HepG2 (cell line): ENCODE data around the gene H1-8. TPM values are rescaled to one million over a fixed set of nuclear protein-coding genes. Genes with fewer than 3 reads are reported as not detected.

Source experiments
- ARID4A ChIP-seq: sonication (generic); formaldehyde crosslinking; IDR thresholded peaks from 2 replicates; pipeline ENCODE4 v1.5.0; 2020; ENCODE audit warnings: mild to moderate bottlenecking, missing genetic modification reagents, borderline replicate concordance
- ARNT2 ChIP-seq: sonication (generic); formaldehyde crosslinking; IDR thresholded peaks from 2 replicates; pipeline ENCODE4 v1.8.0; 2022; ENCODE audit warnings: mild to moderate bottlenecking, low read depth, missing genetic modification reagents, moderate library complexity
- JUN ChIP-seq: sonication (generic); formaldehyde crosslinking; IDR thresholded peaks from 2 replicates; pipeline ENCODE4 v1.4.0; 2020; ENCODE audit warnings: mild to moderate bottlenecking, missing genetic modification reagents
- MIER3 ChIP-seq: IDR thresholded peaks from 2 replicates; pipeline ENCODE4 v1.6.1; 2016; ENCODE audit warnings: missing compliant biosample characterization, borderline replicate concordance
- NR2F1 ChIP-seq, 2 experiments: fragments of 450-650 bp in 1 of 2; formaldehyde crosslinking in 1 of 2; IDR thresholded peaks; 2 replicates each; pipeline versions ENCODE4 v1.5.0 to v1.6.1; 2016 to 2020; ENCODE audit warnings: mild to moderate bottlenecking in 1 of 2, missing compliant biosample characterization in 1 of 2, missing genetic modification reagents in 1 of 2, moderate library complexity in 1 of 2
- PLSCR1 ChIP-seq: sonication (generic); formaldehyde crosslinking; IDR thresholded peaks from 2 replicates; pipeline ENCODE4 v1.5.0; 2020; ENCODE audit warnings: missing genetic modification reagents, mild to moderate bottlenecking, borderline replicate concordance
- POLR2AphosphoS5 ChIP-seq: IDR thresholded peaks from 2 replicates; pipeline ENCODE4 v1.6.1; 2012; ENCODE audit warnings: low read depth, low read length
- PRDM15 ChIP-seq: sonication (generic); formaldehyde crosslinking; IDR thresholded peaks from 2 replicates; pipeline ENCODE4 v1.4.0; 2020; ENCODE audit warnings: missing genetic modification reagents
- SOX13 ChIP-seq, 3 experiments: fragments of 450-650 bp in 1 of 3; sonication (generic) in 1 of 3; formaldehyde crosslinking in 1 of 3; IDR thresholded peaks in 2 of 3; conservative IDR thresholded peaks in 1 of 3; 2 replicates each; pipeline versions ENCODE4 v1.5.0 to v1.6.1; 2016 to 2020; ENCODE audit warnings: antibody characterized with exemption in 1 of 3, mild to moderate bottlenecking in 1 of 3, missing compliant biosample characterization in 1 of 3, missing genetic modification reagents in 1 of 3, moderate library complexity in 1 of 3
- STAT5B ChIP-seq: sonication (generic); formaldehyde crosslinking; IDR thresholded peaks from 2 replicates; pipeline ENCODE4 v1.4.0; 2020; ENCODE audit warnings: missing genetic modification reagents
- ZNF160 ChIP-seq: sonication (generic); formaldehyde crosslinking; IDR thresholded peaks from 2 replicates; pipeline ENCODE4 v1.8.0; 2022; ENCODE audit warnings: mild to moderate bottlenecking, inconsistent platforms, missing genetic modification reagents
- ZNF660 ChIP-seq: sonication (generic); formaldehyde crosslinking; IDR thresholded peaks from 2 replicates; pipeline ENCODE4 v1.5.1; 2020; ENCODE audit warnings: mild to moderate bottlenecking, low read depth, missing genetic modification reagents, borderline replicate concordance
- ZNF879 ChIP-seq: sonication (generic); formaldehyde crosslinking; IDR thresholded peaks from 2 replicates; pipeline ENCODE4 v1.8.1; 2023; ENCODE audit warnings: missing genetic modification reagents
- ZZZ3 ChIP-seq: sonication (generic); formaldehyde crosslinking; IDR thresholded peaks from 2 replicates; pipeline ENCODE4 v1.4.0; 2020; ENCODE audit warnings: missing genetic modification reagents, mild to moderate bottlenecking, borderline replicate concordance
- polyA plus RNA-seq, 8 experiments: library from polyadenylated mRNA; depleted of rRNA in 3 of 8; stranded (reverse) in 7 of 8; unstranded in 1 of 8; fragments of >200 nt; fragmentation: Illumina TruSeq in 4 of 8; extraction: Trizol in 4 of 8; gene quantifications; 2 replicates each; pipeline versions ENCODE4 v1.2.1 to v1.2.3, GENCODE V29; 2011 to 2016; ENCODE audit warnings: low read depth in 4 of 8, missing spikeins in 1 of 8, mixed read lengths in 1 of 8; ENCODE audit not compliant: insufficient read depth in 1 of 8
- total RNA-seq, 5 experiments: library from RNA; depleted of rRNA; stranded (reverse); fragments of >200 nt; fragmentation: Illumina TruSeq; extraction: Trizol; gene quantifications; 2 replicates each; pipeline ENCODE4 v1.2.3, GENCODE V29; 2016; ENCODE audit warnings: low read depth in 1 of 5

The H1-8 gene
- total and polyA plus RNA-seq, 2 of the 13 experiments (the other 11 are each of a cell fraction or from before 2014, with no cell fraction given), result 0.08 TPM; not detected in 1

GRCh38 chr3:129596194-129597086 is 53.5 kb downstream of the H1-8 start (continued):
- TF ChIP-seq JUN, result no peak
- no peak; the same call in 1 of the 2 replicates for TF ChIP-seq ZZZ3 (CRISPR knock-in tag)
- TF ChIP-seq STAT5B (CRISPR knock-in tag), result no peak
- no peak for TF ChIP-seq PRDM15
- peak; percentile 46; the same call in 1 of the 2 replicates for TF ChIP-seq MIER3 (CRISPR knock-in tag)
- no peak for TF ChIP-seq ZNF879
- peak; percentile 34; the same call in 1 of the 2 replicates for TF ChIP-seq POLR2AphosphoS5
- TF ChIP-seq SOX13 (IDR thresholded peaks at IDR 0.05), result no peak
- TF ChIP-seq SOX13 (CRISPR knock-in tag; conservative IDR thresholded peaks at IDR 0.05 in 1 of 2, IDR thresholded peaks at IDR 0.05 in 1 of 2), result peak in 1 of 2 experiments; percentile 75; a peak in 2 of 4 replicates
- peak; percentile 52; the same call in 1 of the 2 replicates for TF ChIP-seq ARID4A
- peak; percentile 65; the same call in 1 of the 2 replicates for TF ChIP-seq ZNF160
- TF ChIP-seq ZNF660 (CRISPR knock-in tag), result no peak
- TF ChIP-seq NR2F1 (CRISPR knock-in tag; IDR thresholded peaks at IDR 0.05), result peak in 1 of 2 experiments; percentile 57; a peak in 2 of 4 replicates
- 0 out of 2 replicates have a peak, but pooled peaks have one; percentile 21 for TF ChIP-seq ARNT2 (CRISPR knock-in tag)
- no peak for TF ChIP-seq PLSCR1 (CRISPR knock-in tag)
